ENCODE results near the gene TNNI2.

The TNNI2 gene

GRCh38 chr11:1819074-1819473 is 19.7 kb upstream of the TNNI2 start:
- in situ Hi-C loops (cut with MboI; ENCODE audit: low pct_unique_long_range_greater_than_20kb, low sequenced_read_pairs): no loop called here

DNA sequence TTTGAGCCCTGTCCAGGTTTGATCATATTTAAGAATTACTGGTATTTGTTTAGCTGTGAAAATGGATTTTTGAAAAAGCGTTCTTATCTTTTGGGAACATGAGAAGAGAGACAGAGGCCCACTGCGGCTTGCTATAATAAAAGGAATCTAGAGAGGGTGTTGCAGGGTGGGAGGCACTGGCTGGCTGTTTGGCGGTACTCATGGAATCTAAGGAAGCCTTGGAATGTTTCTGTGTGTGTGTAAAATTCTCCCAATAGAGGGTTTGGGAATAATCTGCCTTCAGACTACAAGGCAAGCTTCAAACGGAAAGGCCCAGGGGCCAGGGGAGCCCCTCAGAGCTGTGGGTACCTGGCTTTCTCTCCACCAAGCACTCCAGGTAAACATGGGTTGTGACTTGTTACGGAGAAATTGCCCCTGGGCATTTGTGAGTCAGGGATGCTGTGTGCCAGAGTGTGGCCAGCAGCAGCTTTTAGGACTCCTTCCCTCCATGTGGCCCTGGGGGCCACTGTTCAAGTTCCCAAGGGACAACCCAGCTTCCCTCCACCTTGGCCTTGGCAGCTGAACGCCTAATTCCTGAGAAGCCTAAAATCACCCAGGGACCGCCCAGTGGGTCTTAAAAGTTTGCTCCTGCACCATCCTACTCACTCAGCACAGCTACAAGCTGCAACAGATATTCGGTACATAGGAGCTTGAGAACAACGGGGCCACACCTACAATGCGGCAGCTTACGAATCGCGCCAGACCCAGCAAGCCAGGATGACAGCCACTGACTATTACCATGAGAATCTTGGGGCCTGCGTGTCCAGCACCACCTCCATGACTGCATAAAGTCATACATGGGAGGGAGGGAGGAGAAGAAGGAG is 18.1 kb upstream of the TNNI2 start:
- in situ Hi-C loops (cut with MboI; ENCODE audit: low pct_unique_long_range_greater_than_20kb, low sequenced_read_pairs): loop anchor here (10.0 kb wide), 1 partner anchor 106 kb away; no protein-coding TSS in a partner anchor
- no peak for DNase-seq

More at GRCh38 chr11:1819074-1819473, 19.7 kb upstream of the TNNI2 start:
- DNase-seq: no peak

DNA sequence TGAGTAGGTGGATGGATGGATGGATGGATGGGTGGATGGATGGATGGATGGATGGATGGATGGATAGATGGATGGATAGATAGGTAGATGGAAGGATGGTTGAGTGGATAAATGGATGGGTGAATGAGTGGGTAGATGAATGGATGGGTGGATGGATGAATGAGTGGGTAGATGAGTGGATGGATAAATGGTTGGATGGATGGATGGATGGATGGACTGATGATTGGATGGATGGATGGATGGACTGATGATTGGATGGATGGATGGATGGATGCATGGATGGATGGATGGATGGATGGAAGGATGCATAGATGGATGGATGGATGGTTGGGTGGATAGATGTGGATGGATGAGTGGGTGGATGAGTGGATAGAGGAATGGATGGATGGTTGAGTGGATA is 17.2 kb upstream of the TNNI2 start:
- no peak for DNase-seq
- in situ Hi-C loops (cut with MboI; ENCODE audit: low pct_unique_long_range_greater_than_20kb, low sequenced_read_pairs): loop anchor here (10.0 kb wide), 1 partner anchor 107 kb away; no protein-coding TSS in a partner anchor

DNA sequence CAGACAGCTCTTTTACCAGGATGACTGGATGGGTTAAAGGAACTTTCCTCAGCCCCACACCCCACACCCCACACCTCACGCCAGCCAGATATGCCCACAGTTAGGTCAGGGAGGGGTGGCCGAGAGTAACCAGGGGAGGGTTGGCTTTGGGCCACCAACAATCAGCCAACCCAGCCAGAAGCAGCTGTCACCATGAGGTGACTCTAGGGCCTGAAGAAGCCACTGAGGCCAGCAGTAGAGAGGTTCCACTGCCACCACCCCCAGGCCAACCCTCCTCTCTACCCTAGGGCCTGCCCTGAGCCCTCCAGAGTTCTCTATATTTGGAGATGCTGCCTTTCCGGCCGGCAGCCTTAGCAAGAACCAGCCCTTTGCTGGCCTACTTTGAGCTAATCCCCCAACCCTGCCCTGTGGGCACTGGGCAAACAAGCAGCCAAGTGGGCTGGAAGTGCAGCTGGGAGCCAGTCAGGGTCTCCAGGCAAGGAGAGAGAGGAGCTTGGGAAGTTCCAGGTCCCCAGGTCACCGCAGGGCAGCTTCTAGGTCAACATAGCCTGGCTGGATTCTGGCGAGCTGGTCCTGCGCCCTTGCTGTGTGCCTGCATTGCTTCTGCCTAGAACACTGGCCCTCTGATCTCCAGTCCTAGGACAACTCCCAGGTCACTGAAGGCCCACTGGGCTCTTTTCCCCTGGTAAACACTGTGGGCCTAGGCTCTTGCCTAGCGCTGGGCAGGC is 16.0 kb upstream of the TNNI2 start:
- in situ Hi-C loops (cut with MboI; ENCODE audit: low pct_unique_long_range_greater_than_20kb, low sequenced_read_pairs): loop anchor here (10.0 kb wide), 1 partner anchor 108 kb away; no protein-coding TSS in a partner anchor
- DNase-seq: no peak

GRCh38 chr11:1823376-1824220 is 15.2 kb upstream of the TNNI2 start:
- in situ Hi-C loops (cut with MboI; ENCODE audit: low pct_unique_long_range_greater_than_20kb, low sequenced_read_pairs): loop anchor here (10.0 kb wide), 1 partner anchor 109 kb away; no protein-coding TSS in a partner anchor
- DNase-seq: no peak

DNA sequence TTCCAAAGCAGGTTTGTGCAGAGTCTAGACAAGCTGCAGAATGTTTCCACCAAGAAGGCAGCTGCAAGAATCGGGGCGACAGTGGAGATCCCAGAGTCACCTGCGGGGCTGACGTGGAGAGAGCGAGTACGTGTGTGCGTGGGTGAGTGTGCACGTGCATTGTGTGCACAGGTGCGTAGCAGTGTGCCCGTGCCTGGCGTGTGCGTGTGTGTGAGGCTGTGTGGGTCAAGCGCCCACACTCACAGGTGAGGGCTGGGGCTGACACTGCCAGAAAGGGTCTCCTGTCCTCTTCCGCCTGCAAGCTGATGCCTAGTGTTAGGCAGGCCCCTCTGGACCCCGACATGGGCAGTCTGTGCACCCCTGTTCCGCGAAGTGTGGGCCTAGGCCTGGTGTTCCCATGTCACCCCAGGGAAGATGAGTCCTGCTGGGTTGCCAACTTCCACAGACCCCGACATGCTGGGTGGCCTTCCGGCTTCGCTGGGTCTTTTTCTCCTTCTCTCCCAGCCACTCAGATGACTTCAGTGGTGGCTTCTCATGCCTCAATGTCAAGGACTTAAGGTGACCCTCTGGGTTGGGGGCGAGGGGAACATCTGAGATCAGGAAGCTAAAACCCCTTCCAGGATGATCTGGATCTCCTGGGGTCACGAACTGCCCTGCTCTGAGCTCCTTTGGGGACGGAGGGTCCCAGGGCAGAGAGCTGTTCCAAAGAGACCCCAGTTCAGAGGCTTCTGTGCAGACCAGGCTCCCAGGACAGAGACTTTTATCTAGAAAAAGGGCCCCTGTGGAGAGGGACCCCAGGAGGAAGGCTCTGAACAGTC is 14.4 kb upstream of the TNNI2 start:
- in situ Hi-C loops (cut with MboI; ENCODE audit: low pct_unique_long_range_greater_than_20kb, low sequenced_read_pairs): loop anchor here (10.0 kb wide), 1 partner anchor 110 kb away; no protein-coding TSS in a partner anchor
- DNase-seq: no peak

DNA sequence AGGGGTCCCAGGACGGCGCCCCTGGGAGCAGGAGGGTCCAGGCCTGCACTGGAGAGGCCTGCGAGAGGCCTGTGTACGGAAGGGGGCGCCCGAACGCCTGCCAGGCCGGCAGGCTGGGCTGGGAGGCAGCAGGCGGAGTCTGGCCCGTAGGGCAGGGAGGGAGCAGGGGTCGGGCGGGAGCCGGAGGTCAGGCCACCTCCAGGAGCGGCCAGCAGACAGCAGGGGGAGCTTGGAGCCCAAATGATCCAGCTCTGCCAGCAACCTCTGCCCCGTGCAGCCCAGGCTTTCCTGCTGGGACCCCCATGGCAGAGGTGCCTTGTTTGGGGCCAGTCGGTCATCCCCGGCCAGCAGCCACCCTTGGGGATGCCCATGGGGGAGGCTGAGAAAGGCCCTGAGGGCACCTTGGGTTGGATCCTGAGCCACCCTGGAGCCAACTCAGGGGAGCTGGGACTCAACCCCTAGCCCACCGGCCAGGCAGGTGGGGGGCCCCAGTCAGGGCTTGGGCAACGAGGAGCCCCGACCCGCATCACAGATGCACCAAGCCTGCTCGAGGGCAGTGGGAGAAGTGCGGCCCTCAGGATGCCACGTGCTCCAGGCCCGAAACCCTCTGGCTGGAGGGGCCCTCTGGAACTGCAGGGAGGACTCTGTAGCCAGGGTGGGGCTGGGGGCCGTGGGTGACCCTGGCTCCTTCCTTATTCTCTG is 13.6 kb upstream of the TNNI2 start:
- peak; percentile 58 for DNase-seq
- in situ Hi-C loops (cut with MboI; ENCODE audit: low pct_unique_long_range_greater_than_20kb, low sequenced_read_pairs): loop anchor here (10.0 kb wide), 1 partner anchor 110 kb away; no protein-coding TSS in a partner anchor

GRCh38 chr11:1825785-1826451 is 12.9 kb upstream of the TNNI2 start:
- in situ Hi-C loops (cut with MboI; ENCODE audit: low pct_unique_long_range_greater_than_20kb, low sequenced_read_pairs): loop anchor here (10.0 kb wide), 1 partner anchor 111 kb away; no protein-coding TSS in a partner anchor
- DNase-seq: no peak

- in situ Hi-C loops (cut with MboI; ENCODE audit: low pct_unique_long_range_greater_than_20kb, low sequenced_read_pairs): loop anchor here (10.0 kb wide), 1 partner anchor 112 kb away; no protein-coding TSS in a partner anchor
- DNase-seq: no peak
Measured at GRCh38 chr11:1826552-1827094, 12.2 kb upstream of the TNNI2 start.

DNA sequence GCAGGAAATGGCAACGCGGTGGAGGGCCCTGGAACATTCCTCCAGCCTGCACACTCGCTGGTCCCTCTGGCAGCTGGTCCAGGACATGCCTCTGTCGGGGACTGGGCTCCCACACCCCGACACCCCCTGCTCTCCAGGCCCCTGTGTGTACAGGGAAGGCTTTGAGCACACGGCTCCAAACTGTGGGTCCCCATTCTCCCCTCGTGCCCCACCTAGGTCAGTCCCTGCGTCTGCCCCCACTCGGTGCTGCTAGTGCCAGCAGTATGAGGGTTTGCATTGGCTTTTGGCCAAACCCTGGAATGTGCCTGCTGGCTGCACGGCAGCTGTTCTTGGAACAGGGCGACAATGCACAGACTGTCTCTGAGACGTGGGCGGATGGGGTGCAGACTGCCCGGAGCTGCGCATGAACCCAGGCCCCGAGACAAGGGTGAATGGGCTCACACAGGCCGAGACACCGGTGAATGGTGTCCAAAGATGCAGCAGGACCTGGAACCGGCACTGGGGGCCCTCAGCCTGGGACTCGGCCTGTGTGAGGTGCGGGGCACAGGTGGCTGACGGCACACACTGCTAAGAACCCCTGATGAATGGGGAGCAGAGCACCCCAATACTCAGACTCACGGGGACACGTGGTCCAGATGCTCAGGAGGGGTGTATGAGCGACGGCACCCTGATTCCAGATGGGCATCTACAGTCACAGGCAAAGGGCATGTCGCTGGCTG is 11.5 kb upstream of the TNNI2 start:
- in situ Hi-C loops (cut with MboI; ENCODE audit: low pct_unique_long_range_greater_than_20kb, low sequenced_read_pairs): loop anchor here (10.0 kb wide), 1 partner anchor 112 kb away; no protein-coding TSS in a partner anchor

GRCh38 chr11:1827931-1828330 is 10.8 kb upstream of the TNNI2 start:
- DNase-seq: no peak
- in situ Hi-C loops (cut with MboI; ENCODE audit: low pct_unique_long_range_greater_than_20kb, low sequenced_read_pairs): loop anchor here (10.0 kb wide), 1 partner anchor 113 kb away; no protein-coding TSS in a partner anchor

More for the DNA sequence above, 11.5 kb upstream of the TNNI2 start:
- DNase-seq: no peak

- in situ Hi-C loops (cut with MboI; ENCODE audit: low pct_unique_long_range_greater_than_20kb, low sequenced_read_pairs): loop anchor here (10.0 kb wide), 1 partner anchor 114 kb away; no protein-coding TSS in a partner anchor
- DNase-seq: no peak
Measured at GRCh38 chr11:1828542-1828941, 10.2 kb upstream of the TNNI2 start.

DNA sequence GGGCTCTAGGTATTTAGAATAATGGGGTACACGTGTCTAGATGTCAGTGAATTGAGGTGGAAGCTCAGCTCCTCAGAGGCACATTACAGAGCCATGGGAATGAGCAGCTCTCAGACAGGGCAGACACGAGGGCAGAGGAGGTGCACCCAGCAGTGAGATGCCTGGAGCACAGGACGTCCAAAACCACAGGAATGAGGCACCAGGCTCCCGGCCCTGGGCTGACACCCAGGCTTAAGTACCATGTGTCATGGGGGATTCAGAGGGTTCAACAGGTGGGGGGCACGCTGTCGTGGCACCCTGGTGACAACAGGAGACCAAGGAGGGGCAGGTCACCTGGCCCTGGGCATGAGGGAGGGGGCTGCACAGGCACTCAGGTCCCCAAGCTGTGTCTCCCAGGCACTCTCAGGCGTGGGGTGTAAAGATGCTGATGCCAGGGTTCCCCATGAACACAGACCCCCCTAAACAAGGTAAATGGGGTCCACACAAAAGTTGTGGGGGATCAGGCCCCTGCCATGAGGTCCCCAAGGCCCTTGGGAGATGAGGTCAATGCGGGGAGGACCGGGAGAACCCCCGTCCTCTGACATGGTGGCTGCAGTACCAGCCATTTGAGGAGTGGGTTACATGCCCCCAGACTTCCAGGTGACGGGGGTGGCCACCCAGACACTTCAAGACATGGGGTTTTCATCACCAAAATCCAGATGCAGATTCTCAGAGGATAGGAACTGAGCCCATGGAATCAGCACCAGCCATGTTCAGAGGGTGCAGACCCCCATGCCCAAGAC is 9.6 kb upstream of the TNNI2 start:
- DNase-seq: no peak
- in situ Hi-C loops (cut with MboI; ENCODE audit: low pct_unique_long_range_greater_than_20kb, low sequenced_read_pairs): loop anchor here (10.0 kb wide), 1 partner anchor 114 kb away; no protein-coding TSS in a partner anchor

- no peak for DNase-seq
- in situ Hi-C loops (cut with MboI; ENCODE audit: low pct_unique_long_range_greater_than_20kb, low sequenced_read_pairs): no loop called here
Measured at GRCh38 chr11:1830004-1830321, 8.8 kb upstream of the TNNI2 start.

All from KBM-7 (cell line).